Panc1 (cell line): ENCODE results near the gene OR51B5. TPM values are rescaled to one million over a fixed set of nuclear protein-coding genes. Genes with fewer than 3 reads are reported as not detected.

Source experiments
- ATAC-seq: fragments of 200-7000 bp; cut with Tn5 transposase; 2 replicates; pipeline ENCODE4 v1.9.1; 2020; ENCODE audit warnings: mild to moderate bottlenecking, moderate library complexity
- BruUV-seq: library from RNA; stranded (reverse); fragments of 400-500 nt; replicated peaks from 2 replicates; lab custom pipeline; 2021; lab: Mats Ljungman, UMichigan
- CTCF ChIA-PET: fragments of 300-600 bp; sonication (Branson Sonifier 250); formaldehyde crosslinking; loops from one replicate; lab custom pipeline; 2022; ENCODE audit warnings: antibody characterized with exemption; lab: Charles Lee
- POLR2A ChIA-PET: fragments of 300-600 bp; sonication (Branson Sonifier 250); formaldehyde crosslinking; loops from one replicate; lab custom pipeline; 2022; ENCODE audit warnings: antibody characterized with exemption; lab: Charles Lee
- DNase-seq: peaks from one replicate; pipeline ENCODE4 v3.0.0-alpha.2; 2010; ENCODE audit warnings: low read depth, low spot score
- H3K27ac ChIP-seq: 2 replicates; pipeline ENCODE4 v1.5.1; 2011; ENCODE audit warnings: mild to moderate bottlenecking, low read length, inconsistent platforms
- H3K27me3 ChIP-seq: fragments of 200-500 bp; sonication (Bioruptor generic); 2 replicates; pipeline ENCODE4 v1.6.0; 2014; ENCODE audit warnings: low read length, inconsistent platforms; ENCODE audit not compliant: control insufficient read depth, insufficient read depth
- H3K36me3 ChIP-seq: fragments of 200-500 bp; sonication (Bioruptor generic); 2 replicates; pipeline ENCODE4 v1.5.1; 2014; ENCODE audit warnings: inconsistent platforms, mild to moderate bottlenecking, low read length, moderate library complexity; ENCODE audit not compliant: control insufficient read depth, insufficient read depth
- H3K4me1 ChIP-seq: 2 replicates; pipeline ENCODE4 v1.5.1; 2011; ENCODE audit warnings: inconsistent platforms, mild to moderate bottlenecking, low read length, moderate library complexity; ENCODE audit not compliant: control insufficient read depth, insufficient read depth
- H3K4me3 ChIP-seq, 2 experiments: 2 replicates each; pipeline ENCODE4 v1.5.1; 2011 to 2012; ENCODE audit warnings: low read depth in 2 of 2, low read length in 2 of 2, mild to moderate bottlenecking in 2 of 2, inconsistent platforms in 1 of 2, moderate library complexity in 1 of 2
- H3K9me3 ChIP-seq: fragments of 200-500 bp; sonication (Bioruptor generic); 2 replicates; pipeline ENCODE4 v1.5.1; 2014; ENCODE audit warnings: low read depth, mild to moderate bottlenecking, inconsistent platforms, low read length, moderate library complexity; ENCODE audit not compliant: control insufficient read depth, insufficient read depth
- POLR2AphosphoS5 ChIP-seq: IDR thresholded peaks from 2 replicates; pipeline ENCODE4 v1.6.1; 2012; ENCODE audit warnings: mild to moderate bottlenecking, low read depth, low read length, moderate library complexity
- SIN3A ChIP-seq: IDR thresholded peaks from 2 replicates; pipeline ENCODE4 v1.6.1; 2012; ENCODE audit warnings: low read depth, mild to moderate bottlenecking, low read length, moderate library complexity, borderline replicate concordance; ENCODE audit not compliant: insufficient read depth
- TCF7L2 ChIP-seq: IDR thresholded peaks from 2 replicates; pipeline ENCODE4 v1.6.1; 2011; ENCODE audit warnings: mild to moderate bottlenecking, low read depth, low read length, inconsistent platforms
- in situ Hi-C: cut with HindIII; loops from 2 replicates; pipeline ENCODE4 v1.10.0; 2016; ENCODE audit warnings: low sequenced_read_pairs, low pct_unique_long_range_greater_than_20kb
- intact Hi-C: fragments of 100-400 bp; cut with micrococcal nuclease; formaldehyde crosslinking; loops from one replicate; pipeline ENCODE4 v1.10.0; 2022; ENCODE audit not compliant: unreplicated experiment
- total RNA-seq: library from RNA; stranded (reverse); gene quantifications from one replicate; pipeline ENCODE4 v1.2.1, GENCODE V29; 2021; ENCODE audit not compliant: unreplicated experiment
- TF ChIP-seq, protein P1 (sequence below), 2 experiments: IDR thresholded peaks; 2 replicates each; pipeline ENCODE4 v1.6.1; 2011 to 2012; ENCODE audit warnings: low read depth in 2 of 2, control low read depth in 1 of 2, low read length in 1 of 2, mild to moderate bottlenecking in 1 of 2, moderate library complexity in 1 of 2; ENCODE audit not compliant: insufficient read depth in 1 of 2
- TF ChIP-seq, protein P2 (sequence below): fragments of 450-650 bp; IDR thresholded peaks from 2 replicates; pipeline ENCODE4 v1.5.1; 2017; ENCODE audit warnings: mild to moderate bottlenecking

OR51B5 gene
- total RNA-seq, 1 experiment from 2014 or later, result not detected

DNA sequence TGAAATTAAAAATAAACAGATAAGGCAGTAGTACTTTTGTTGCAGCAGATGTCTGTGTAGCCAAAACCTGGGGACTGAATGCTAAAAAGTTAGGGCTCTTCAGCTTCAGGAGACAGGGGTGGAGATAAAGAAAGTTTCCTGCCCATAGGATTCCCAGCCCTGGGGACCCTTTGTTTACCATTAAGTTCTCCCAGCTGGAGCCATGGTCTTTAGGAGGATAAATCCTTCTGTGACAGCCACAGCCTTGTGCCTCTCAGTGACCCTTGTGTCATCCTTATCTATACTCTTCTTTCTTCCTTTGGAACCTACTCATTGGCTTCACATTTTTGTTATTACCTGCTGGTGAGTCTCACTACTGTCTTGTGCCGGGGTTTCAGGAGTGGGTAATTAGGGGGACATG, 40.3 kb upstream of the OR51B5 start, which contains the start of gene OR51M1:
OR51M1 (plus strand) TSS at position 237 of the 400 bp plus-strand sequence. CDS start 5,587 bp downstream, outside the sequence.
- in situ Hi-C loops, result no loop called here
- ChIA-PET CTCF (no interaction called here), POLR2A (no interaction called here)
- H3K36me3 ChIP-seq, result no peaks in the 10 kb centered on the region
- ATAC-seq, result no peak
- H3K4me1 ChIP-seq, result no peaks in the 10 kb centered on the region
- no peak within 1 kb of the TSS for H3K27ac ChIP-seq
- BruUV-seq, result no TSS peak
- intact Hi-C loops, result loop anchor here (5.0 kb wide), 1 partner anchor 424 kb away; the partner anchor contains the start of gene OR52N2
- H3K27me3 ChIP-seq, result no peaks in the 10 kb centered on the region
- H3K4me3 ChIP-seq, result no peak within 1 kb of the TSS
- TF ChIP-seq, protein P1, sequence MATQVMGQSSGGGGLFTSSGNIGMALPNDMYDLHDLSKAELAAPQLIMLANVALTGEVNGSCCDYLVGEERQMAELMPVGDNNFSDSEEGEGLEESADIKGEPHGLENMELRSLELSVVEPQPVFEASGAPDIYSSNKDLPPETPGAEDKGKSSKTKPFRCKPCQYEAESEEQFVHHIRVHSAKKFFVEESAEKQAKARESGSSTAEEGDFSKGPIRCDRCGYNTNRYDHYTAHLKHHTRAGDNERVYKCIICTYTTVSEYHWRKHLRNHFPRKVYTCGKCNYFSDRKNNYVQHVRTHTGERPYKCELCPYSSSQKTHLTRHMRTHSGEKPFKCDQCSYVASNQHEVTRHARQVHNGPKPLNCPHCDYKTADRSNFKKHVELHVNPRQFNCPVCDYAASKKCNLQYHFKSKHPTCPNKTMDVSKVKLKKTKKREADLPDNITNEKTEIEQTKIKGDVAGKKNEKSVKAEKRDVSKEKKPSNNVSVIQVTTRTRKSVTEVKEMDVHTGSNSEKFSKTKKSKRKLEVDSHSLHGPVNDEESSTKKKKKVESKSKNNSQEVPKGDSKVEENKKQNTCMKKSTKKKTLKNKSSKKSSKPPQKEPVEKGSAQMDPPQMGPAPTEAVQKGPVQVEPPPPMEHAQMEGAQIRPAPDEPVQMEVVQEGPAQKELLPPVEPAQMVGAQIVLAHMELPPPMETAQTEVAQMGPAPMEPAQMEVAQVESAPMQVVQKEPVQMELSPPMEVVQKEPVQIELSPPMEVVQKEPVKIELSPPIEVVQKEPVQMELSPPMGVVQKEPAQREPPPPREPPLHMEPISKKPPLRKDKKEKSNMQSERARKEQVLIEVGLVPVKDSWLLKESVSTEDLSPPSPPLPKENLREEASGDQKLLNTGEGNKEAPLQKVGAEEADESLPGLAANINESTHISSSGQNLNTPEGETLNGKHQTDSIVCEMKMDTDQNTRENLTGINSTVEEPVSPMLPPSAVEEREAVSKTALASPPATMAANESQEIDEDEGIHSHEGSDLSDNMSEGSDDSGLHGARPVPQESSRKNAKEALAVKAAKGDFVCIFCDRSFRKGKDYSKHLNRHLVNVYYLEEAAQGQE (IDR thresholded peaks at IDR 0.05; ENCODE audit: insufficient read depth in 1 of 2, low read depth in 2 of 2, low read length in 1 of 2), result no peak
- TF ChIP-seq SIN3A (no peak), TCF7L2 (no peak), POLR2AphosphoS5 (no peak)
- TF ChIP-seq, protein P2, sequence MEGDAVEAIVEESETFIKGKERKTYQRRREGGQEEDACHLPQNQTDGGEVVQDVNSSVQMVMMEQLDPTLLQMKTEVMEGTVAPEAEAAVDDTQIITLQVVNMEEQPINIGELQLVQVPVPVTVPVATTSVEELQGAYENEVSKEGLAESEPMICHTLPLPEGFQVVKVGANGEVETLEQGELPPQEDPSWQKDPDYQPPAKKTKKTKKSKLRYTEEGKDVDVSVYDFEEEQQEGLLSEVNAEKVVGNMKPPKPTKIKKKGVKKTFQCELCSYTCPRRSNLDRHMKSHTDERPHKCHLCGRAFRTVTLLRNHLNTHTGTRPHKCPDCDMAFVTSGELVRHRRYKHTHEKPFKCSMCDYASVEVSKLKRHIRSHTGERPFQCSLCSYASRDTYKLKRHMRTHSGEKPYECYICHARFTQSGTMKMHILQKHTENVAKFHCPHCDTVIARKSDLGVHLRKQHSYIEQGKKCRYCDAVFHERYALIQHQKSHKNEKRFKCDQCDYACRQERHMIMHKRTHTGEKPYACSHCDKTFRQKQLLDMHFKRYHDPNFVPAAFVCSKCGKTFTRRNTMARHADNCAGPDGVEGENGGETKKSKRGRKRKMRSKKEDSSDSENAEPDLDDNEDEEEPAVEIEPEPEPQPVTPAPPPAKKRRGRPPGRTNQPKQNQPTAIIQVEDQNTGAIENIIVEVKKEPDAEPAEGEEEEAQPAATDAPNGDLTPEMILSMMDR, result no peak
- DNase-seq, result no peak
- no peaks in the 10 kb centered on the region for H3K9me3 ChIP-seq

DNA sequence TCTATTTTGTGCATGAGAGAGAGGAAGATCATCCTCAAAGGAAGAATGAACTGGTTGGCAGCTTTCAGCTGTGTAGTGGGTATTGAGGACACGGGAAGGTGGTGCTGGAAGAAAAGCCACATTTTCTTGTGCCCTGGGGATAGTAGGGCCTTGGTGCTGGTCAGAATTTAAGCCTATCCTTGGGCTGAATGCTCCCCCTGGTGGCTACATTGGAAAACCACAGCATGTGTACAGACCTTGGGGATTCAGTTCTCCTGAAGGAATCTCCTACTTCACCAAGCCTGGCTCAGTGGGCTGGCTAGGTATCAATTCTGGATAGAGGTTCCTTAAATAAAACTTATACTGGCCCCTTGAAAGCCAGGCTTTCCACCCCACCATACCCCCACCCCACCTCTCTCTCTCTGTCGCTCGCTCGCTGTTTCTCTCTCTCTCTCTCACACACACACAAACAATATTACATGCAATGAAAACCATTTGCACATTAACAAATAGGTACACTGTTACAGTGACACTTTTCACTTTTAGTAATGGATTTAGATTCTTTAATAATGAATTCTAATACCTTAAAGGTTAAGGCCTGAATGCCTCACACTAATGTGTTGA, 37.5 kb upstream of the OR51B5 start:
- H3K36me3 ChIP-seq, result no peaks in the 10 kb centered on the region
- ChIA-PET POLR2A (no interaction called here), CTCF (no interaction called here)
- in situ Hi-C loops, result no loop called here
- H3K27me3 ChIP-seq, result no peaks in the 10 kb centered on the region
- intact Hi-C loops, result loop anchor here (1.0 to 5.0 kb wide), 4 partner anchors 176 to 755 kb away; partner anchors contain the start of gene OR52N2
- H3K9me3 ChIP-seq, result no peaks in the 10 kb centered on the region
- DNase-seq, result peak; percentile 45
- no peak overlapping the region for H3K4me3 ChIP-seq
- H3K4me1 ChIP-seq, result no peaks in the 10 kb centered on the region
- TF ChIP-seq, protein P1 (IDR thresholded peaks at IDR 0.05; ENCODE audit: insufficient read depth in 1 of 2, low read depth in 2 of 2, low read length in 1 of 2), result no peak
- TF ChIP-seq, protein P2, result peak; percentile 88
- H3K27ac ChIP-seq, result no peak overlapping the region
- no TSS peak for BruUV-seq
- ATAC-seq, result peak; percentile 99
